GM12874 (cell line): ENCODE data around the gene CACNA1A.

ENCODE experiments used
- TF ChIP-seq, protein P1 (sequence below): IDR thresholded peaks from 2 replicates; pipeline ENCODE4 v1.5.1; 2011; ENCODE audit warnings: low read depth, mild to moderate bottlenecking, control low read depth, low read length, moderate library complexity; ENCODE audit not compliant: insufficient read depth

The CACNA1A gene

DNA sequence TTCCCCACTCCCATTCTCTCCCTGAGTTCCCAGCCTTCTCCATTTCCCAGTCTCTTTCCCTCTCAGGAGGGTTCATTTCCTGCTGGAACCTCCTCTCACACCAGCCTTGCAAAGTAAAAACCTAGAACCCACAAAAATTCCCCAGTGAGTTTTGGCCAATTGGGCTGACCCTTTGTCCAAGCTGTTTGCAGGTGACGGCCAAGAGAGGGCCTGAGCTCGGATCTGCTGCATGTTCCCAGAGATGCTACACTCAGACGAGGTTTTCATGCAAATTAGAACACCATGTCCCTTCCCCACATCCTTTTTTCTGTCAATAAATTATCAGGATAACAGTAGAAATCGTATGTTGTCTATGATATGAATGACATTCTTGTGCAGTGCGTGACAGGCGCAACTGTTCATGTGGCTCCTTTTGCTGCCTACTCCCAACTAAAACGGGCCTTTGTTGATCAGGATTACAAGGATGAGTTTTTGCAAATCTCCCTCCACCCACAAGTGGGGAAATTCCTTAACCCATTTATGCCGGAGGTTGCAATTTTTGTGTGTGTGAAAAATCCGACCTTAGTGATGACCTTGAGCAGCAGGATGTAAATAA, 149.5 kb downstream of the CACNA1A start:
- TF ChIP-seq, protein P1, sequence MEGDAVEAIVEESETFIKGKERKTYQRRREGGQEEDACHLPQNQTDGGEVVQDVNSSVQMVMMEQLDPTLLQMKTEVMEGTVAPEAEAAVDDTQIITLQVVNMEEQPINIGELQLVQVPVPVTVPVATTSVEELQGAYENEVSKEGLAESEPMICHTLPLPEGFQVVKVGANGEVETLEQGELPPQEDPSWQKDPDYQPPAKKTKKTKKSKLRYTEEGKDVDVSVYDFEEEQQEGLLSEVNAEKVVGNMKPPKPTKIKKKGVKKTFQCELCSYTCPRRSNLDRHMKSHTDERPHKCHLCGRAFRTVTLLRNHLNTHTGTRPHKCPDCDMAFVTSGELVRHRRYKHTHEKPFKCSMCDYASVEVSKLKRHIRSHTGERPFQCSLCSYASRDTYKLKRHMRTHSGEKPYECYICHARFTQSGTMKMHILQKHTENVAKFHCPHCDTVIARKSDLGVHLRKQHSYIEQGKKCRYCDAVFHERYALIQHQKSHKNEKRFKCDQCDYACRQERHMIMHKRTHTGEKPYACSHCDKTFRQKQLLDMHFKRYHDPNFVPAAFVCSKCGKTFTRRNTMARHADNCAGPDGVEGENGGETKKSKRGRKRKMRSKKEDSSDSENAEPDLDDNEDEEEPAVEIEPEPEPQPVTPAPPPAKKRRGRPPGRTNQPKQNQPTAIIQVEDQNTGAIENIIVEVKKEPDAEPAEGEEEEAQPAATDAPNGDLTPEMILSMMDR = no peak

- TF ChIP-seq, protein P1 = no peak
Measured at GRCh38 chr19:13356185-13356584, 150.1 kb downstream of the CACNA1A start.

- TF ChIP-seq, protein P1 = no peak
Measured at GRCh38 chr19:13355356-13355755, 150.9 kb downstream of the CACNA1A start.

- TF ChIP-seq, protein P1 = no peak
Measured at GRCh38 chr19:13353625-13354024, 152.7 kb downstream of the CACNA1A start.

DNA sequence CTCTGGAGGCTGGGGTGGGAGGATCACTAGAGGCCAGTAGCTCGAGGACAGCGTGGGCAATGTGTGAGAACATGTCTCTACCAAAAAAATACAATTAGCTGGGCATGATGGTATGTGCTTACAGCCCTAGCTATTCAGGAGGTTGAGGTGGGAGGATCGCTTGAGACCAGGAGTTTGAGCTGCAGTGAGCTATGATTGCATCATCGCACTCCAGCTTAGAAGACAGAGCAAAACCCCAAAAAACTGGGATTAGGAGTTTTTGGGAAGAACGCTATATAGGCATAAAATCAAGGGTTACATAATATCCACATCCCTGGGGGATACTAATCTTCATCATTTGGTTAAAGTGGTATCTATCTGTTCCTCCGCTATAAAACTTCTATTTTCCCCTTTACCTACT, 155.5 kb downstream of the CACNA1A start:
- TF ChIP-seq, protein P1 = no peak

GRCh38 chr19:13350072-13350471, 156.2 kb downstream of the CACNA1A start:
- TF ChIP-seq, protein P1 = no peak

DNA sequence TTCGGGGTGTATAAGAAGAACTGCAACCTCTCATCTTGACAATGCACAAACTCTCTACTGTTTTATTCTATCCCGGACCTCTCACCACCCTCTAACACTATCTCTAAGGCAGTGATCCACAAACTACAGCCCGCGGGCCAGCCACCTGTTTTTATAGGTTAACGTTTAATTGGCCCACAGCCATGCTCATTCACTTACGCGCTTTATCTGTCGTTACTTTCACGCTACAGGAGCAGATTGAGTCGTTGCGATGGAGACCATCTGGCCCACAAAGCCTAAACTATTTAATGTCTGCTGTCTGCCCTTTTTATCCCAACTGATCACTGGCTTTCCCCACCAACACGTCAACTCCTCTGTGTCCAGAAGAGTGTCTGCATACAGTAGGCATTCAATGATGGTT, 158.9 kb downstream of the CACNA1A start:
- TF ChIP-seq, protein P1 = no peak

- TF ChIP-seq, protein P1 = no peak
Measured at GRCh38 chr19:13343514-13343913, 162.8 kb downstream of the CACNA1A start.
